HepG2 (cell line): ENCODE data around the gene MCM3. TPM values are rescaled to one million over a fixed set of nuclear protein-coding genes. Genes with fewer than 3 reads are reported as not detected.

ENCODE experiments used
- ATAC-seq: fragments of 200-7000 bp; cut with Tn5 transposase; 3 replicates; pipeline ENCODE4 v1.9.1; 2020; ENCODE audit warnings: mild to moderate bottlenecking, moderate library complexity
- BruUV-seq: library from RNA; stranded (reverse); fragments of 400-500 nt; replicated peaks from 2 replicates; lab custom pipeline; 2021; lab: Mats Ljungman, UMichigan
- CTCF ChIA-PET: fragments of 300-600 bp; formaldehyde crosslinking; extraction: SDS; loops from one replicate; lab custom pipeline; 2021; ENCODE audit warnings: low total read pairs, inconsistent platforms, low intra/inter-chr PET ratio; lab: Yijun Ruan, JAX
- POLR2A ChIA-PET: fragments of 350-600 bp; sonication (Branson Sonifier 250); formaldehyde crosslinking; loops from one replicate; lab custom pipeline; 2020; ENCODE audit warnings: antibody characterized with exemption, inconsistent platforms; lab: Yijun Ruan, JAX
- DNase-seq: peaks from one replicate; pipeline ENCODE4 v3.0.0-alpha.2; 2015; ENCODE audit warnings: low spot score
- FAIRE-seq: peaks from 3 replicates; lab custom pipeline; 2011; peaks lifted over from hg19 to GRCh38; lab: Jason Lieb, UNC
- H2AFZ ChIP-seq: one replicate; pipeline ENCODE4 v1.6.1; 2011; ENCODE audit warnings: low read length, inconsistent platforms
- H3K27ac ChIP-seq: fragments of 300-600 bp; 3 replicates; pipeline ENCODE4 v1.8.0; 2011; ENCODE audit warnings: mixed run types, mild to moderate bottlenecking, mixed read lengths, low read length, inconsistent platforms; ENCODE audit not compliant: insufficient read depth; ENCODE audit errors: extremely low read length
- H3K27me3 ChIP-seq, 2 experiments: fragments of 200-600 bp in 1 of 2; 2 replicates in 1 of 2; 3 replicates in 1 of 2; pipeline versions ENCODE4 v1.6.0 to v1.8.0; 2011; ENCODE audit warnings: low read length in 2 of 2, mild to moderate bottlenecking in 2 of 2, moderate library complexity in 2 of 2, inconsistent platforms in 1 of 2; ENCODE audit not compliant: insufficient read depth in 2 of 2, control insufficient read depth in 1 of 2
- H3K36me3 ChIP-seq, 2 experiments: fragments of 200-600 bp in 1 of 2; replicated peaks in 1 of 2; 2 replicates in 1 of 2; 3 replicates in 1 of 2; pipeline versions ENCODE4 v1.5.1 to v1.8.0; 2011; ENCODE audit warnings: low read length in 2 of 2, inconsistent platforms in 1 of 2; ENCODE audit not compliant: insufficient read depth in 2 of 2, control insufficient read depth in 1 of 2
- H3K4me1 ChIP-seq: 2 replicates; pipeline ENCODE4 v1.5.1; 2012; ENCODE audit warnings: low read length, inconsistent platforms; ENCODE audit not compliant: insufficient read depth
- H3K4me2 ChIP-seq: 2 replicates; pipeline ENCODE4 v1.6.0; 2011; ENCODE audit warnings: low read depth, low read length, inconsistent platforms
- H3K4me3 ChIP-seq, 3 experiments: fragments of 200-600 bp in 1 of 3; sonication (generic), shearing (Covaris generic) in 1 of 3; replicated peaks in 1 of 3; 2 replicates each; pipeline ENCODE4 v1.5.1; 2011 to 2016; ENCODE audit warnings: low read length in 3 of 3, inconsistent platforms in 2 of 3, low read depth in 2 of 3, mild to moderate bottlenecking in 2 of 3, control low read depth in 1 of 3, mixed read lengths in 1 of 3; ENCODE audit not compliant: insufficient read depth in 1 of 3
- H3K79me2 ChIP-seq: one replicate; pipeline ENCODE4 v1.6.1; 2011; ENCODE audit warnings: low read length, inconsistent platforms; ENCODE audit not compliant: insufficient read depth
- H3K9ac ChIP-seq: 2 replicates; pipeline ENCODE4 v1.6.0; 2011; ENCODE audit warnings: mild to moderate bottlenecking, low read depth, low read length, inconsistent platforms; ENCODE audit not compliant: insufficient read depth
- H3K9me3 ChIP-seq: 2 replicates; pipeline ENCODE4 v1.5.1; 2012; ENCODE audit warnings: mild to moderate bottlenecking, low read length
- H4K20me1 ChIP-seq: 2 replicates; pipeline ENCODE4 v1.6.0; 2011; ENCODE audit warnings: inconsistent platforms, mild to moderate bottlenecking, low read length, moderate library complexity; ENCODE audit not compliant: insufficient read depth
- MED8 ChIP-seq: sonication (generic); formaldehyde crosslinking; IDR thresholded peaks from 2 replicates; pipeline ENCODE4 v1.8.1; 2023; ENCODE audit warnings: mild to moderate bottlenecking, missing genetic modification reagents; ENCODE audit not compliant: insufficient replicate concordance
- NFIC ChIP-seq: IDR thresholded peaks from 2 replicates; pipeline ENCODE4 v1.6.1; 2012; ENCODE audit warnings: mild to moderate bottlenecking, low read length, inconsistent platforms
- PAX8 ChIP-seq: sonication (generic); formaldehyde crosslinking; IDR thresholded peaks from 2 replicates; pipeline ENCODE4 v1.8.0; 2022; ENCODE audit warnings: mild to moderate bottlenecking, missing genetic modification reagents, borderline replicate concordance
- SIX1 ChIP-seq: sonication (generic); formaldehyde crosslinking; IDR thresholded peaks from 2 replicates; pipeline ENCODE4 v1.4.0; 2020; ENCODE audit warnings: missing genetic modification reagents, borderline replicate concordance
- ZBTB14 ChIP-seq: sonication (generic); formaldehyde crosslinking; IDR thresholded peaks from 2 replicates; pipeline ENCODE4 v1.4.0; 2020; ENCODE audit warnings: missing genetic modification reagents
- ZMYM2 ChIP-seq: sonication (generic); formaldehyde crosslinking; IDR thresholded peaks from 2 replicates; pipeline ENCODE4 v1.8.0; 2022; ENCODE audit warnings: mild to moderate bottlenecking, missing genetic modification reagents
- ZNF318 ChIP-seq: sonication (generic); formaldehyde crosslinking; IDR thresholded peaks from 2 replicates; pipeline ENCODE4 v1.4.0; 2020; ENCODE audit warnings: mild to moderate bottlenecking, missing genetic modification reagents
- ZSCAN5A ChIP-seq: sonication (generic); formaldehyde crosslinking; IDR thresholded peaks from 2 replicates; pipeline ENCODE4 v1.8.0; 2022; ENCODE audit warnings: mild to moderate bottlenecking, missing genetic modification reagents, borderline replicate concordance
- WGBS: methylation state at CpG from one replicate; pipeline ENCODE4 v1.1.6; 2017; ENCODE audit warnings: low lambda C conversion rate; 5-methylcytosine and 5-hydroxymethylcytosine counted together
- in situ Hi-C: cut with HindIII; loops from 2 replicates; pipeline ENCODE4 v1.10.0; 2017; ENCODE audit warnings: low pct_unique_long_range_greater_than_20kb; ENCODE audit not compliant: extremely low pct_ligation_motif_present
- intact Hi-C: fragments of 100-400 bp; cut with micrococcal nuclease; formaldehyde crosslinking; loops from one replicate; pipeline ENCODE4 v1.10.0; 2022; ENCODE audit not compliant: unreplicated experiment
- polyA plus RNA-seq, 8 experiments: library from polyadenylated mRNA; depleted of rRNA in 3 of 8; stranded (reverse) in 7 of 8; unstranded in 1 of 8; fragments of >200 nt; fragmentation: Illumina TruSeq in 4 of 8; extraction: Trizol in 4 of 8; gene quantifications; 2 replicates each; pipeline versions ENCODE4 v1.2.1 to v1.2.3, GENCODE V29; 2011 to 2016; ENCODE audit warnings: low read depth in 4 of 8, missing spikeins in 1 of 8, mixed read lengths in 1 of 8; ENCODE audit not compliant: insufficient read depth in 1 of 8
- total RNA-seq, 5 experiments: library from RNA; depleted of rRNA; stranded (reverse); fragments of >200 nt; fragmentation: Illumina TruSeq; extraction: Trizol; gene quantifications; 2 replicates each; pipeline ENCODE4 v1.2.3, GENCODE V29; 2016; ENCODE audit warnings: low read depth in 1 of 5

The MCM3 gene
- total and polyA plus RNA-seq, 2 of the 13 experiments (the other 11 are each of a cell fraction or from before 2014, with no cell fraction given), result 164 to 288 TPM

- Histone ChIP-seq H3K79me2 (no peaks in the 10 kb centered on the region), H3K4me1 (peaks cover 17% of the 10 kb centered on the region), H3K9me3 (no peaks in the 10 kb centered on the region), H3K36me3 (no peaks in the 10 kb centered on the region), H4K20me1 (no peaks in the 10 kb centered on the region), H3K9ac (no peak overlapping the region), H3K4me2 (no peak overlapping the region), H3K27ac (no peak overlapping the region), H3K4me3 (no peak overlapping the region), H3K27me3 (peaks cover 0 to 7% of the 10 kb centered on the region in 2 experiments; a peak in 1 of 5 replicates)
- no peak for ATAC-seq
- DNase-seq, result no peak
- FAIRE-seq, result no peak
- CTCF ChIA-PET, result no interaction called here
- BruUV-seq, result no TSS peak
- WGBS, result 45% methylated on average over 5 of the region's 5 CpGs
- TF ChIP-seq NFIC, result no peak
- no peak for TF ChIP-seq ZBTB14
- TF ChIP-seq PAX8 (CRISPR knock-in tag), result no peak
- TF ChIP-seq SIX1 (CRISPR knock-in tag), result no peak
- no peak for TF ChIP-seq ZSCAN5A (CRISPR knock-in tag)
- no peak for TF ChIP-seq ZMYM2 (CRISPR knock-in tag)
- TF ChIP-seq MED8 (CRISPR knock-in tag), result no peak
- TF ChIP-seq ZNF318 (CRISPR knock-in tag), result no peak
- TF ChIP-seq, all 625 proteins: peak for 0
- in situ Hi-C loops (no loop called here), intact Hi-C loops (no loop called here)
- POLR2A ChIA-PET, result no interaction called here
- no peak overlapping the region for H2AFZ ChIP-seq
These were observed 67.5 kb downstream of the MCM3 start for GRCh38 chr6:52216932-52217575.
